SHP77 (cell line): ENCODE data around the gene PPP1R37.

ENCODE experiments used
- DNase-seq, 2 experiments: peaks; one replicate each; lab custom pipeline; 2025; lab: John Stamatoyannopoulos, UW

Gene PPP1R37

DNA sequence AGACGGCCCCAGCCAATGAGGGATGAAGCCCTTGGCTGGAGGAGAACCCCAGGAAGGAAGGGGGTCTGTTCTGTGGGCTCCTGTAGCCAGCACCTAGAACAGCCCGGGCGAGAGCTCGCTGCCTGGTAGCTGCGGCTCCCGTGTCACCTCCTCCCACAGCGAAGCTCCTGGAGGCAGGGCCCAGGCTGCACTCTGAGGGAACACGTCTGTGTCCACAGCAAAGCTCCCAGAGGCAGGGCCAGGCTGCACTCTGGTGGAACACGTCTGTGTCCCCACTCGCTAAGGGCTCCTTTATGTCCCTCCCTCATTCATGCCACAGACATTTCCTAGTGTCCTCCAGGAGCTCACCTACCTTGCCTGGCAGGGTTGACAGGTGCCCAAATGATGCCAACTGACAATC, 76.6 kb downstream of the PPP1R37 start:
- no peak for DNase-seq

DNA sequence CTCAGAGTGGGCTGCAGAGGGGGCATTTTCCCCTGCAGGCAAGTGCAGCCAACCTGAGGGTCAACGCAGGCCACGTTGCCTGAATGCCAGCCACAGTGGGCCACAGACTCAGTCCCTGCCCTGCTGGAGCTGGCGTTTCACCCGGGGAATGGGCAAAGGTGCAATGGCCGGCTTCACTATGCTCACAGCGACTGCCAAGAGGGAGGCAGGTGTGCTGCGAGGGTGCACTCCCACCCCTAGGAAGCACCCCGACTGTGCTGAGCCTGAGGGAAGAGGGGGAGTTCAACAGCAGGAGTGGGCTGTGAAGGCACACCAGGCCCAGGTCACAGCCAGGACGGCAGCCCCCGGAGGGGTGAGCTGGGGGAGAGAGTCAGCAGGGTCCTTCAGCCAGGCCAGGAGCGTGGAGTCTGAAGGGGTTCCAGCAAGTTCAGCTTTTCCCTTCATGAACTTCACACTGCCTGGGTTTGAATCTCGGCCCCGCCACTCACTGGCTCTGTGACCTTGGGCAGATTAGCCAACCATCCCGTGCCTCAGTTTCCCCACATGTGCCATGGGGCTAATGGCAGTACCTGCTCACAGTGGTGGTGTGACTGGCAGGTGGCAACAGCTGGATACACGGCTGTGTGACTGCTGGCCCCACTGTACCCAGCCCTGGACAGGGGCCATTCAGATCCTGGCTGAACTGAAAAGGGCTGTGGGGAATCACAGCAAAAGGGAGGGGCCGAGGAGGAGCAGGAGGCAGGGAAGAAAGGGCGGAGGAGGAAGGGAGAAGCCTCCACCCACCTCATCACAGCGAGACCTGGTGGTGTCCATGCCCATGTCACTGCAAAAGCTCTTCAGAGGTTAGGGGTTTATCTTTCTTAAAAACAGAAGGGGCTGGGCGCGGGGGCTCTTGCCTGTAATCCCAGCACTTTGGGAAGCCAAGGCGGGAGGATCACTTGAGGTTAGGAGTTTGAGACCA, 77.4 kb downstream of the PPP1R37 start:
- no peak for DNase-seq

- no peak for DNase-seq
These were observed 78.2 kb downstream of the PPP1R37 start for GRCh38 chr19:45171211-45171623.

GRCh38 chr19:45172173-45172572, 79.2 kb downstream of the PPP1R37 start:
- DNase-seq = no peak

- DNase-seq = no peak
These were observed 79.7 kb downstream of the PPP1R37 start for GRCh38 chr19:45172611-45173208.

GRCh38 chr19:45173816-45174215, 80.8 kb downstream of the PPP1R37 start:
- no peak for DNase-seq

GRCh38 chr19:45175515-45176345, 82.8 kb downstream of the PPP1R37 start:
- no peak for DNase-seq

DNA sequence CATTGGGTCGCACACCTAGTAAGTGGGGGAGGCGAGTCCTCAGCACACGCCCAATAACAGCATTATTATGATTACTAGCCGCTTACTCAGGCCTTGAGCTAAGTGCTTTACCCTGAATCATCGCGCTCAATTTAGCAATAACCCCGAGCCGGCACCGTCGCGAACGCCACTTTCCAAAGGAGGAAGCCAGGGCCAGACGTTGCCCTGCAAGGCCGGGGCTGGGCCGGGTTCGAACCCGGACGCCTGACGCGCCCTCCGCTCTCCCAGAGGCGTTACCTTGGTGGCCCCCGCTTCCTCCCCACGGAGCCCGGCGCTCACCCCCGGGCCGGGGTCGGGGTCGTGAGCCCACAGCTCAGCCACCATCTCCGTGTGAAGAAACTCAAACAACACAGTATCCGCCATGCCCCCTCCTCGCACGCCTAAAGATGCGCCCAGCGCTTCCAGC, 84.9 kb downstream of the PPP1R37 start, which contains the start of gene TRAPPC6A:
TSS of gene TRAPPC6A (minus strand) at position 421 of the 445 bp plus-strand sequence. CDS start at position 402, 19 bp downstream.
- peak in 1 of 2 experiments; percentile 62 for DNase-seq

DNA sequence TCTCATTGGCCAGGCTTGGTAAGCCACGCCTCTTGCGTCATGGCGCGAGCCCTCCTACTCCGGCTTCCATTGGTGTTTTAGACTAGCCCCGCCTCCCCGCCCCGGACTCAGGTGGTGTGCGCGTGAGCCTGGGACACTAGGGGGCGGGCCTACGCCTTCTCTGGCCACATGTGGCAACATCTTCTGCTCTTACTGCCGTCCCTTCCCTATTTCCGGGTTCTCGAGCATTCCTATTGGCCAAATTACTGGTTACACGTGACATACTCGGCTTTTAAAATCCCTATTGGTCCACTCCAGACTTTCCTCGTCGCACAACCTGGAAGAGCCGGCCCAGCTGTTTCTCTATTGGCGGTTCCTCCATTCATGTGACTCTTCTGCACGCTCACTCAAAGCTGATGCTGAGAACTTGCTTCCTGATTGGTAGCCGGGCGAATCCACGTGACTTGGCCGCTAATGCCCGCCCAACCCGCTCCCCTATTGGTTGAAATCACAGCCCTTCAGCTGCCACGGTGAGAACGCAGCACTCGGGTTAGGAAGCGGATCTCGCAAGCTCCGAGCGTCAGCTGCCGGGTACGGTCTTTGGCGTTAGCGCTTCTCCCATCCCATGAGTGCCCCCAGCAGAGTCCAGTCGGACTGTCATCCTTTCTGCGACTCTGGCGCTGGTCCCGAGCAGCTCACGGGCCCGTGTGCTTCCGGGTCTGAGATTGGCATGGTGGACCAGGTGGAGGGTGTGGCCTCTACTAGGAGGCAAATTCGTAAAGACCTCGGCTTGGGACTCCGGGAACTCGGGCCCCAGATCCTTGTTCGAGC, 85.5 kb downstream of the PPP1R37 start, which contains the start of gene BLOC1S3:
TSS of gene BLOC1S3 (plus strand) at position 523 of the 810 bp plus-strand sequence. CDS start 513 bp downstream, outside the sequence.
- DNase-seq = peak; percentile 100

GRCh38 chr19:45179072-45179891, 86.3 kb downstream of the PPP1R37 start:
- no peak for DNase-seq

GRCh38 chr19:45179892-45180370, 87.0 kb downstream of the PPP1R37 start:
- DNase-seq = no peak

DNA sequence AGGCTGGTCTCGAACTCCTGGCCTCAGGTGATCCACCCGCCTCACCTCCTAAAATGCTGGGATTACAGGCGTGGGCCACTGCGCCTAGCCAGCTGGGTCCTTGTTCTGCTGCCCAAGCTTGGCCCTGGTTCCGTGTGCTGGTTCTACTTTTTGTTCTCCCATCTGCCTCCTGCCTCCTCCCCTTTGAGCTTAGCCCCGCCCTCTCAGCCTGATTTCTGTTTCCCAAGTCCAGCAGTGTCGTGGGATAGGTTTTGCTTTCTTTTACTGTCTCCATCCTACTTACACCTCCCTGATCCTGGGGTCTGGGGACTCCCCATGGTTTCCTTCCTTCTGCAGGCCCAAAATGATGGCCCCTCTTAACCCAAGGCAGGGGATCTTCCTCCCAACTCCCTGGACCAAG, 88.0 kb downstream of the PPP1R37 start:
- no peak for DNase-seq

GRCh38 chr19:45182758-45183157, 89.8 kb downstream of the PPP1R37 start:
- DNase-seq = no peak

GRCh38 chr19:45184115-45184514, 91.1 kb downstream of the PPP1R37 start:
- DNase-seq = no peak

GRCh38 chr19:45186509-45187334, 93.7 kb downstream of the PPP1R37 start:
- no peak for DNase-seq

DNA sequence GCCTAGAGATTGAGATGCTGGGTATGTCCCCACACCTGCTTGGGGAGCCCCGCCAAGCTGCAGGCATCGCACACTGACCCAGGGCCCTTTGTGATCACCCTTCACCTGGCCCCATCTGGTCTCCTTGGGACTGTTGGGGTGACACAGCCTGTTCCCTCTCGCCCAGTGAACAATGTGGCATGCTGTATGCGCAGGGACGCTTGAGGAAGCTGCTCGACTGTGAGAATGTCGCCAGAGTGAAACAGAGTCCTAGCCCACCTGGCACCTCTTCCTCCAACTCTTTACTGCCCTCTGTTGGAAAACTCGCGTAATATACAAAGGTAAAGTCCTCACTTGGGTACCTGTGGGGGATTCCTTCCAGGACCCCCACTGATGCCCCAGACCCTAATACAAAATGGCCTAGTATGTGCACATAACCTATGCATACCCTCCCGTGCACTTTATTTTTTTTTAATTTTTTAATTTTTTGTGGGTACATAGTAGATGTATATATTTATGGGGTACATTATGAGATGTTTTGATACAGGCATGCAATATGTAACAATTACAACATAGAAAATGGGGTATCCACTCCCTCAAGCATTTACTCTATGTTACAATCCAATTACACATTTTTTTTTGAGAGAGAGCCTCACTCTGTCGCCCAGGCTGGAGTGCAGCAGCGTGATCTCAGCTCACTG, 94.6 kb downstream of the PPP1R37 start:
- DNase-seq = peak; percentile 27 to 33

GRCh38 chr19:45189971-45190370, 97.0 kb downstream of the PPP1R37 start:
- DNase-seq = no peak

- DNase-seq = no peak
These were observed 98.4 kb downstream of the PPP1R37 start for GRCh38 chr19:45191375-45191774.

- DNase-seq = no peak
These were observed 102.8 kb downstream of the PPP1R37 start for GRCh38 chr19:45195764-45196163.
